Glomerular endothelial cell (primary cell): ENCODE data around the gene GLUD1. TPM values are rescaled to one million over a fixed set of nuclear protein-coding genes. Genes with fewer than 3 reads are reported as not detected.
"Not testable (repeated sequence)": the region's sequence is repeated elsewhere in the genome, so short reads cannot be mapped to it uniquely, and the experiment has no call there.

Source experiments
- DNase-seq: peaks from one replicate; pipeline ENCODE4 v3.0.0-alpha.2; 2011; ENCODE audit warnings: low read depth, low spot score; ENCODE audit errors: extremely low read depth
- total RNA-seq: library from RNA; depleted of rRNA; stranded (reverse); fragments of >200 nt; gene quantifications from 2 replicates; pipeline ENCODE4 v1.2.3, GENCODE V29; 2015

GLUD1 gene
- total RNA-seq, 1 donor from 2014 or later, result 114 TPM

DNA sequence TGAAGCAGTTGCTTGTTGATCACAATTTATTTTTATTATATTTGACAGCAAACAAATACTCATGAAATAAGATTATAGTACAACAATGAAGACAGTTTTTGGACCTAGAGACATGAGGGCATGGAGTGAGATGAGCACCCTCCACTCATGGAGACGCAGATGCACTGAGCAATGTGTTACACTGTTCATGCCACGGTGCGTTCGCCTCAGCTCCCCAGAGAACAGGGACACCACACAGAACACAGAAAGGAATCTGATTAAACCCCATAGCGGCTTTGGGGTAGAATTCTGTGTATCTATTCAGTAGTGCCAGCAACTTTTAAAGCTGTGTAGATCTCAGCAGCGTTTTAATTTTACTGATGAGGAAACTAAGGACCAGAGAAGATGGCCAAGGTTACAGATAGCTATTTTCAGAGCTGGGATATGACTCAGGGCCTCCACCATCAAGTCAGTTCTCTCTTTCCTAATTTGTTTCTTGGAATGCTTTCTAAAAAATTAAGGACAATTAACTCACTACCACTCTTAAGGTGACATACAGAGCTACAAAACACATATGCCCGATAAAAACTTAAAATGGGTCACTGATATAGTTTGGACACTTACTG, 41.0 kb downstream of the GLUD1 start:
- DNase-seq, result no peak

DNA sequence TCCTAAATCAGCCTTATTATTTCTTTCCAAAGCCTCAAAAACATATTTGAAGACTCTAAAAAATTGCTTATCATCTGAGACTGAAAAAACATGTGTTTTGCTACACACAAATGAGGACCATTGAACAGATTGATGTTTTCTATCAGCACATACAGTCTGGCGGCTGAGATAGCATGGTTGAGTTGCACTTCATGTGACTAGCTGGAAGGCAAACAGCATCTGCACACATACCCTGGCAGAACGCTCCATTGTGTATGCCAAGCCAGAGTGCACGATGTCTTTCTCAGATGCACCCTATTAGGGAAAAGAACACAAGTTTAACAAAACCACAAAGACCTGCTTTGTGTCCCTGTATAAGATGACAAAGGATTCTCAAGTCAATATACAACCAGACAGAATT, 41.5 kb downstream of the GLUD1 start:
- no peak for DNase-seq

DNA sequence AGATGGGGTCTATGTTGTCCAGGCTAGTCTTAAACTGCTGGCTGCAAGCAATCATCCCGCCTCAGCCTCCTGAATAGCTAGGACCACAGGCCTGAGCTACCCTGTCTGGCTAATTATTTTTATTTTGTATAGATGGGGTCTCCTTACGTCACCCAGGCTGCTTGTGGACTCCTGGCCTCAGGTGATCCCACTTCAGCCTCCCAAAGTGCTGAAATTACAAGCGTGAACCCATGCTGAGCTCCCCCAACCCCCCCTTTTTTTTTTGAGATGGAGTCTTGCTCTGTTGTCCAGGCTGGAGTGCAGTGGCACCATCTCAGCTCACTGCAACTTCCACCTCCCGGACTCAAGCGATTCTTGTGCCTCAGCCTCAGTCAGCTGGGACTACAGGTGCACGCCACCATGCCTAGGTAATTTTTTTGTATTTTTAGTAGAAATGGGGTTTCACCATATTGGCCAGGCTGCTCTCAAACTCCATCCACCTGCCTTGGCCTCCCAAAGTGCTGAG, 49.2 kb downstream of the GLUD1 start:
- no peak for DNase-seq

DNA sequence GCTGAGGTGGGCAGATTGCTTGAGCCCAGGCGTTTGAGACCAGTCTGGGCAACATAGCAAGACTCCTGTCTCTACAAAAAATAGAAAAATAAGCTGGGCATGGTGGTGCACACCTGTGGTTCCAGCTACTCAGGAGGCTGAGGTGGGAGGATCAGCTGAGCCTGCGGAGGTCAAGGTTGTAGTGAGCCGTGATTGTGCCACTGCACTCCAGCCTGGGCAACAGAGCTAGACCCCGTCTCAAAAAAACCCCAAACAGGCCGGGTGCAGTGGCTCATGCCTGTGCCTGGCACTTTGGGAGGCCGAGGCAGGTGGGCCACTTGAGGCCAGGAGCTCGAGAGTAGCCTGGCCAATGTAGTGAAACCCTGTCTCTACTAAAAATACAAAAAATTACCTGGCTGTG, 51.1 kb downstream of the GLUD1 start:
- DNase-seq, result not testable (repeated sequence)

DNA sequence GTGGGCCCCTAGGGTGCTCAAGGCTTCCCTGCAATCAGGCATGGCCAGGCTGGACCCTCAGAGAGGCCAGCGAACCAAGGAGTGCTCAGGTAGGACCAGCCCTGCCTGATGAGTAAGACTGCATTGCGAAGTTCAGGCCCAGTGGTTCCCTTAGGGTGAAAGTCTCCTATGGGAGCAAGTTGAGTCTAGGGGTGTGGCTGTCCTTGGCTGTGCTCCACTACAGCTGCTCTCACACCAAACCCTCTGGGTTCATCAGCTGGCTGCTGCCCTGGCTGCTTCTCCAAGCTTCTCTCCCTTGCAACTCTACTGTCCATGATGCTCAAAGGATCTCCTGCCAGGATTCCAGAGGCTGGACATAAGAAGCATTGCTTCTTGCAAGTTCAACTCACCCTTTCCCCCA, 55.9 kb downstream of the GLUD1 start:
- DNase-seq, result no peak

DNA sequence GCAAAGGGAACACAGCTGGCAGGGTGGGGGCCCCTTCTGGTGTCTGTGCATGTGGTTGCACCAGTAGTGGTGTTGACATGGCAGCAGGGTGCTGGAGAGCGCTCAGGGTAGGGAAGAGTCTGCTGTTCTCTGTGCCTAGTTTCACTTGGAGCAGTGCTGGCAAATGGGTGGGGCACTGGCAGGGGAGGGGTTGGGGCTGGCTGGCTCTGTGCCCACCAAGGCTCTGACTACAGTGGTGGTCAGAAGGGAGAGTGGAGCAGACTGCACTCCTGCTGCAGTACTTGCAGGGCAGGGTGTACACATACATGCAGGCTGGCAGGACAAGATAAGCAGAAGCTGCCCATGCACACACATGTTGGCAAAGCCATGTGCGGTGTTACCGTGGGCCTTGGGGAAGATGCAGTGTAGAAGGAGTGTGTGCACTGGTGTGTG, 56.3 kb downstream of the GLUD1 start:
- no peak for DNase-seq

DNA sequence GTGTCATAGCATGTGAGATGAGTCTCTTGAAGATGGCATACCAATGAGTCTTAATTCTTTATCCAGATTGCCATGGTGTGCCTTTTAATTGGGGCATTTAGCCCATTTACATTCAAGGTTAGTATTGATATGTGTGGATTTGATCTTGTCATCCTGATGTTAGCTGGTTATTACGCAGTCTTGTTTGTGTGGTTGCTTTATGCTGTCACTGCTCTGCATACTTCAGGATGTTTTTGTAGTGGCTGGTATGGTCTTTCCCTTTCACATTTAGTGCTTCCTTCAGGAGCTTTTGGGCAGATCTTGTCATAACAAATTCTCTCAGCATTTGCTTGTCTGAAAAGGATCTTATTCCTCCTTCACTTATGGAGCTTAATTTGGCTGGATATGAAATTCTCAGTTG, 58.0 kb downstream of the GLUD1 start:
- no peak for DNase-seq

DNA sequence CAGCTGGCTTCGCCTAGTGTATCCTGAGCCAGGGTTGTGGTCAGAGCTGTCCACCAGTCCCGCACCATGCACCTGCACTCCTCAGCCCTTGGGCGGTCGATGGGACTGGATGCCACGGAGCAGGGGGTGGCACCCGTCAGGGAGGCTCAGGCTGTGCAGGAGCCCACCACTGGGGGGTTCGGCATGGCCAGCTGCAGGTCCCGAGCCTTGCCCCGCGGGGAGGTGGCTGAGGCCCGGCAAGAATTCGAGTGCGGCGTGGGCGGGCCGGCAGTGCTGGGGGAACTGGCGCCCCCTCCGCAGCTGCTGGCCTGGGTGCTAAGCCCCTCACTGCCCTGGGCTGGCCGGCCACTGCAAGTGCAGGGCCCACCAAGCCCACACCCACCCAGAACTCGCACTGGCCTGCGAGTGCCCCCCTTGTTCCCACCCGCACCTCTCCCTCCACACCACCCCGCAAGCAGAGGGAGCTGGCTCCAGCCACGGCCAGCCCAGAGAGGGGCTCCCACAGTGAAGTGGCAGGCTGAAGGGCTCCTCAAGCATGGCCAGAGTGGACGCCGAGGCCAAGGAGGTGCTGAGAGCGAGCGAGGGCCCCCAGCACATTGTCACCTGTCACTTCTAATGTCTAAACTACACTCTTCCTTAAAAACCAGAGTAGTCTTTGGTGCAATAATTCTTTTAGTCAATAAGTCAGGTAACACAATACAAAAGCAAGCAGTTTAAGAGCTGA, 63.6 kb downstream of the GLUD1 start:
- no peak for DNase-seq

DNA sequence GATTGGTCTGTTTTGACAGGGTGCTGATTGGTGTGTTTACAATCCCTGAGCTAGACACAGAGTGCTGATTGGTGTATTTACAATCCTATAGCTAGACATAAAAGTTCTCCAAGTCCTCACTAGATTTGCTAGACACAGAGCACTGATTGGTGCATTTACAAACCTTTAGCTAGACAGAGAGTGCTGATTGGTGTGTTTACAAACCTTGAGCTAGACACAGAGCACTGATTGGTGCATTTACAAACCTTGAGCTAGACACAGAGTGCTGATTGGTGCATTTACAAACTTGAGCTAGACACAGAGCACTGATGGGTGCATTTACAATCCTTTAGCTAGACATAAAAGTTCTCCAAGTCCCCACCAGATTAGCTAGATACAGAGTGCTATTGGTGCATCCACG, 64.2 kb downstream of the GLUD1 start:
- not testable (repeated sequence) for DNase-seq

DNA sequence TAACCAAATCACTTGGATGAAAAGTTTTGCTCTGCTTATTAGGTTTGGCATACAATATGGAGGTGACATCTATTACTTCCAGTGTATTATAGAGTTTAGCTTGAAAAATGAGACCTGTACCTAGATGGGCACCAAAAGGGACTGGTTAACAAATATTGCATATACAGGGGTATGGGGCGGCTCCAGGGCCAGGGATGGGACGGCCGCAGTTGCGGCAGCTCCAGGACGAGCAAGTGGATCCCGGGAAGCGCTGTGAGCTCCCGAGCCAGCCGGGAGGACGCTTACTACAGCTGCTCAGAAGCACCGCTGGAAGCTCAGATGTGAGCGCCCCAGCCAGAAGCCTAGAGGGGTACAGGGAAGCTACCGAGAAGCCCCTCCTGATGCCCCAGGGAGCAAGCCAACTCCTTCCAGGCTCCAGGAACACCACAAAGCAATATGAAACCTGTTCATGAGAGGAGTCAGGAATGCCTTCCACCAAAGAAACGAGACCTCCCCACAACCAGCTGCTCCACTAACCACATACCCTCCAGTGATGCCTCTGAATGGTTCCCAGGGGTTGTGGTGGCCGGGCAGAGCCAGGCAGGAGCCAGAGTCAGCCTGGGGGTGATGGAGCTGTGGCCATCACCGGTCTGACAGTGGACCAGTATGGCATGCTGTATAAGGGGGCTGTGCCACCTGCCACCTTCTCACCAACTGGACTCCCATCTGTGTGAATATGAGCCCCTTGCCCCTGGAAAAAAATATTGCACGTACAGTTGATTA, 67.7 kb downstream of the GLUD1 start:
- not testable (repeated sequence) for DNase-seq

DNA sequence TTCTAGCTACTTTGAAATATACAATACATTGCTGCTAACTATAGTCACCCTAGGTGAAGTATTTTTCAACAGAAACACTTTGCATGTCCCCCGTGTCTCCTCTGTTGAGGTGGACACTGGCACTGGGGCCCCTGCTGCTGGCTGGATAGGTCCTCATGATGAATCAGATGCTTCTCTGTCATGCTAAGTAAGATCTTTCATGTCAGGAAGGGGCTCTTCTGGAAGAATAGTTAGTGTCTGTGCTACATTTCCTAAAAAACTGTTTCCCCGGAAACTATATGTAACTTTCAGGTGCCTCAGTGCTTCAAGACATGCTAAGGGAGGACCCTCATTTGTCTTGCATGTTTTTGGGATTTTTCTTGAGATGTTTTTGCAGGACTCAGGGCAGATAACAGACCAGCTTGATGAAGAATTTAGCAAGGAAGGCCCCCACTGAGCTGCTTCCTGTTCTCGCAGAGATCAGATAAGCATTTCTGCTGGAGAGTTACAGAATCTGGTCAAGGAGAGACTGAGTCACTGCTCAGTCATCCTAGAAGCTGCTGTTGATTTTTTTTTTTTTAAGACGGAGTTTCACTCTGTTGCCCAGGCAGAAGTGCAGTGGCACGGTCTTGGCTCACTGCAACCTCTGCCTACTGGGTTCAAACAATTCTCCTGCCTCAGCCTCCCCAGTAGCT, 69.2 kb downstream of the GLUD1 start:
- peak; percentile 29 for DNase-seq

DNA sequence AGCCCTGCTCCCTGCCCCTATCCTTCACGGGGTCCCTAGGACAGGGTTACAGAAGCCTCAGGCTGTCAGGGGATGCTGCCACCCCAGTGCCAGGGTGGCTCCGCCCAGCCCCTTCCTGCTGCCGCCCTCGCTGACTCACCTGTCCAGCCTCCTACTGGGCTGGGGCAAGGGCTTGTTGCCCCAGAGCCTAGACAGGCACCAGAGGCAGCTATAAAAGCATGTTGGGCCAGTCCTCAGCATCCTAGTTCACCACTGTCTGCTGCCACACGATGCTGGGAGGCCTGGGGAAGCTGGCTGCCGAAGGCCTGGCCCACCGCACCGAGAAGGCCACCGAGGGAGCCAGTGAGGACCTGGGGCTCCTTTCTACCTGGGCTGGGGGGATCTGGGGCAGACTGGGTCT, 74.6 kb downstream of the GLUD1 start, which contains the start of gene FAM25A:
TSS of gene FAM25A (plus strand) at position 239 of the 400 bp plus-strand sequence. CDS start at position 270, 31 bp downstream.
- not testable (repeated sequence) for DNase-seq

DNA sequence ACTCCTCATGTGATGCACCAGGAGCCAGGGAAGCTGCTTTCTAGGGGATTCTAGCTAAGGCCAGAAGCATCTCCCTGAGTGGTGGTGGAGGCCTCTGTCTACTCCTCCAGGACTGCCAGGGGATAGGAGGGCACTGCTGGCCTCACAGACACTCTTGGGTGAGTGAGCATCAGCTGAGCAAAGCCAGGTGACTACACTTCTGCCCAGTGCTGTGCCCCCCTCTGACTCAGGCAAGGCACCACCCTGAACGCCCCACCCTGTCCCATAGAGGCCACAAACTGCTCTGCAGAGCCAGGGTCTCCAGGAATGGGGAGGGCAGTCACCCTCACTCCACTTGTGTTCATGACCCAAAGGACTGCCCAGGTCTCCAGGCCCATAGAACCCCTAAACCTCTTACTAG, 75.1 kb downstream of the GLUD1 start:
- DNase-seq, result not testable (repeated sequence)

DNA sequence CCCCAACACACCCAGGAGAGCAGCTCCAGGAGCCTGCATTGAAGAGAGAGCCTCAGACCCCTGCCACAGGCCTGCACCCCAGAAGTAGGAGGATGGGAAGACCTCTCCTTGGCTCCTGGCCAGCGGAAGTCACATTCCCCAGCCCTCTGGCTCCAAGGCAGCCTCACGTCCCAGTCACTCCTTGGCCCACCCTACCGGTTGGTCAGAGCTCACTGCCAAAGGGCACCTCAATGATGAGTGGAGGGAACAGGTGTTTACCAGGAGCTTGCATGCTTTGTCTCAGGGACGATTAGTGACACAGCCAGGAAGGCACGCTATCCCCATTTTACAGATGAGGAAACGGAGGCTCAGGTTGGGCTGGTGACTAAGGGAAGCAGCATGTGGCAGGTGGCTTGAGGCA, 75.6 kb downstream of the GLUD1 start:
- not testable (repeated sequence) for DNase-seq

DNA sequence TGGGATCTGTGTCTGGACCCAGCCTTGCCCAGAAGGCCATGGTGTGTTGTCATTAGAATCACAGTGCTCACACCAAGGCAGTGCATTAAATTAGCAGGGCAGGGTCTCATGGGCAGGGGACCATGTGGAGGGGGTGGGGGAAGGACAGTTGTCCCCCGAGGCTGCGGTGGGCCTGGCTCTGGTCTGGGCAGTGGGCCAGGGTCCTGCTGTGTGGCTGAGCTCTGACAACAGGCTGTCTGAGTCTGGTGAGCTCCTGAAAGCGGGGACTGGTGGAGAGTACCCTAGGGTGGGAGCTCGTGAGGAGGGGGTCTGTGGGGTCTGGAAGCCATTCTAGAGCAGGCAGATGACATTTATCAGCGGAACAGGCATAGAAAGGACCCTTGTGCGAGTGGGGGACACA, 76.5 kb downstream of the GLUD1 start:
- DNase-seq, result not testable (repeated sequence)

DNA sequence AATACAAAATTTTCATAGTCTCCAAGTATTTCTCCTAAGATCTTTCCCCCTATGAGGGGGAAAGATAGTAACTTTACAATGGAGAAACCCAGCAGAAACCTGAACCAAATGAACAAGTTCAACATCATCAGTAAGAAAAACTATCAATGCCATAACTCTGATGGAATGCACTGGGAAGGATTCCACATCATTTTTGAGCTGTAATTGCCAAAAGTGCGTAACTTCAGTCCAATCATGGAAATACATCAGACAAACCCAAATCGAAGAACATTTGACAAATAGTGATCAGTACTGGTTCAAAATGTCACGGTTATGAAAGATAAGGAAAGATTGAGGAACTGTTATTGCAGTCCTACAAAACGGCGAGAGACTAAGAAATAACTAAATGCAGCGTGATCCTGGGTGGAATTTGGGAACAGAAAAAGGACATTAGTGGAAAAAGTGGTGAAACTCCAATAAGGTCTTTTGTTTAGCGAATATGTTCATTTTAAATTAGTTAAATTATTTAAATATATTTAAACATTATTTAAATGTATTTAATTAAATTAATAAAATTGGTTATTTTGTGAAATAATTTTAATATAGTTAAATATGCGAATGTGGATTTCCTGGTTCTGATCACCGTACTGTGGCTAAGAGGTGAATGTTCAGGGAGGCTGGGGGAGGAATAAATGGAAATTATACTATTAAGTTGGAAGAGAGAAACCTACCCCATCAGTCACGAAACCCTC, 79.5 kb downstream of the GLUD1 start:
- not testable (repeated sequence) for DNase-seq

DNA sequence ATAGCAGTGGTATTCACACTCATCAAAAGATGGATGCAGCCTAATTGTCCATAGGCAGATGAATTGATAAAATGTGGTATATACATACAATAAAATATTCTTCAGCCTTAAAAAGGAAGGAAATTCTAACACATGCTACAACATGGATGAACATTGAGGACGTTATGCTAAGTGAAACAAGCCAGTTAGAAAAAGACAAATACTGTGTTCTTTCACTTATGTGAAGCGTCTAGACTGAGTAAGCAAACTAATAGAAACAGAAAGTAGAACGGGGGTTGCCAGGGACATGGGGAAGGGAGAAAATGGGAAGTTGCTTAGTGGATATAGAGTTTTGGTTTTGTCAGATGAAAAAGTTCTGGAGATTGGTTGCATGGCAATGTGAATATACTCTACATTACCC, 81.1 kb downstream of the GLUD1 start:
- not testable (repeated sequence) for DNase-seq

DNA sequence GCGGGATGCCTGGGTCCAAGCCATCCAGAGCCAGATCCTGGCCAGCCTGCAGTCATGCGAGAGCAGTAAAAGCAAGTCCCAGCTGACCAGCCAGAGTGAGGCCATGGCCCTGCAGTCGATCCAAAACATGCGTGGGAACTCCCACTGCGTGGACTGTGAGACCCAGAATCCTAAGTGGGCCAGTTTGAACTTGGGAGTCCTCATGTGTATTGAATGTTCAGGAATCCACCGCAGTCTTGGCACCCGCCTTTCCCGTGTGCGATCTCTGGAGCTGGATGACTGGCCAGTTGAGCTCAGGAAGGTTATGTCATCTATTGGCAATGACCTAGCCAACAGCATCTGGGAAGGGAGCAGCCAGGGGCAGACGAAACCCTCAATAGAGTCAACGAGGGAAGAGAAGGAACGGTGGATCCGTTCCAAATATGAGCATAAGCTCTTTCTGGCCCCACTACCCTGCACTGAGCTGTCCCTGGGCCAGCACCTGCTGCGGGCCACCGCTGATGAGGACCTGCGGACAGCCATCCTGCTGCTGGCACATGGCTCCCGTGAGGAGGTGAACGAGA, 85.4 kb downstream of the GLUD1 start:
- not testable (repeated sequence) for DNase-seq

DNA sequence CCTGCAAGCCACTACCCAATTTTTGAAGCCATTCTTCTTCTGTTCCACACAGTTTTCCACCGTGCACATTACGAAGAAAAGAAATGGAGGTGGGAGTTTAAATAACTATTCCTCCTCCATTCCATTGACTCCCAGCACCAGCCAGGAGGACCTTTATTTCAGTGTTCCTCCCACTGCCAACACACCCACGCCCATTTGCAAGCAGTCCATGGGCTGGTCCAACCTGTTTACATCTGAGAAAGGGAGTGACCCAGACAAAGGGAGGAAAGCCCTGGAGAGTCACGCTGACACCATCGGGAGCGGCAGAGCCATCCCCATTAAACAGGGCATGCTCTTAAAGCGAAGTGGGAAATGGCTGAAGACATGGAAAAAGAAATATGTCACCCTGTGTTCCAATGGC, 86.3 kb downstream of the GLUD1 start:
- not testable (repeated sequence) for DNase-seq

DNA sequence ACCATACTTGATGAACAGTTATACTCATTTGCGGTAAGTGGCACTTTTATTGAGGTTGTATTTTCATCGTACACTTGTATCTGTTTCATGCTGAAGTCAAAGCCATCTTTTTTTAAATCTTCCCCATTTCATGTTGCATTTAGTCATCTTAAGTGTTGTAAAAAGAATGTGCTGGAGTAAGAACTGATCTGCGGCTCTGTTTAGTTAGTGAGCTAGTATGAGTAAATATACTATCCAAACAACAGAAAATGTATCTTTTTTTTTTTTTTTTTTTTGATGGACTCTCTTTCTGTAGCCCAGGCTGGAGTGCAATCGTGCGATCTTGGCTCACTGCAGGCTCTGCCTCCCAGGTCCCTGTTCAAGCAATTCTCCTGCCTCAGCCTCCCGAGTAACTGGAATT, 87.0 kb downstream of the GLUD1 start:
- DNase-seq, result not testable (repeated sequence)
